Activated CD4-positive, alpha-beta T cell treated with anti-CD3 and anti-CD28 coated beads for 36 hours (primary cell): ENCODE results near the gene PIP4K2B. TPM values are rescaled to one million over a fixed set of nuclear protein-coding genes. Genes with fewer than 3 reads are reported as not detected.
A peak's percentile ranks its signal among the peaks of the same experiment; 100 is the strongest.

ENCODE experiments used
- ATAC-seq: fragments of 200-7000 bp; cut with Tn5 transposase; one replicate; pipeline ENCODE4 v1.10.0; 2021; ENCODE audit warnings: mild to moderate bottlenecking, moderate library complexity
- CTCF ChIA-PET: fragments of 350-600 bp; sonication (Branson Sonifier 250); formaldehyde crosslinking; loops from one replicate; lab custom pipeline; 2021; ENCODE audit warnings: antibody characterized with exemption; lab: Charles Lee
- POLR2A ChIA-PET: fragments of 350-600 bp; sonication (Branson Sonifier 250); formaldehyde crosslinking; loops from one replicate; lab custom pipeline; 2021; ENCODE audit warnings: antibody characterized with exemption, inconsistent platforms; lab: Charles Lee
- DNase-seq: peaks from one replicate; pipeline ENCODE4 v3.0.0-alpha.2; 2020
- H3K27ac Mint-ChIP-seq: one replicate; pipeline ENCODE4 v1.8.0; 2021; ENCODE audit warnings: mixed read lengths
- H3K27me3 Mint-ChIP-seq: one replicate; pipeline ENCODE4 v1.8.0; 2021; ENCODE audit warnings: mixed read lengths
- H3K36me3 Mint-ChIP-seq: one replicate; pipeline ENCODE4 v1.8.0; 2021; ENCODE audit warnings: low read depth, mixed read lengths
- H3K4me1 Mint-ChIP-seq: one replicate; pipeline ENCODE4 v1.8.0; 2021; ENCODE audit warnings: mixed read lengths
- H3K4me3 Mint-ChIP-seq: one replicate; pipeline ENCODE4 v1.8.0; 2021; ENCODE audit warnings: mild to moderate bottlenecking, moderate library complexity, mixed read lengths
- H3K9me3 Mint-ChIP-seq: one replicate; pipeline ENCODE4 v1.8.0; 2021; ENCODE audit warnings: low read depth, mixed read lengths
- intact Hi-C, 2 experiments: fragments of 100-400 bp; cut with DNase I in 1 of 2; cut with micrococcal nuclease in 1 of 2; formaldehyde crosslinking; loops; one replicate each; pipeline versions ENCODE4 v1.14.2 to v1.15.1; 2022 to 2024; cut with DNase I, micrococcal nuclease
- total RNA-seq, 2 experiments: library from RNA; stranded (reverse); gene quantifications; one replicate each; pipeline ENCODE4 v1.2.3, GENCODE V29; 2021

Gene PIP4K2B
- total RNA-seq, 2 experiments from 2014 or later, result 36.3 to 41.6 TPM

DNA sequence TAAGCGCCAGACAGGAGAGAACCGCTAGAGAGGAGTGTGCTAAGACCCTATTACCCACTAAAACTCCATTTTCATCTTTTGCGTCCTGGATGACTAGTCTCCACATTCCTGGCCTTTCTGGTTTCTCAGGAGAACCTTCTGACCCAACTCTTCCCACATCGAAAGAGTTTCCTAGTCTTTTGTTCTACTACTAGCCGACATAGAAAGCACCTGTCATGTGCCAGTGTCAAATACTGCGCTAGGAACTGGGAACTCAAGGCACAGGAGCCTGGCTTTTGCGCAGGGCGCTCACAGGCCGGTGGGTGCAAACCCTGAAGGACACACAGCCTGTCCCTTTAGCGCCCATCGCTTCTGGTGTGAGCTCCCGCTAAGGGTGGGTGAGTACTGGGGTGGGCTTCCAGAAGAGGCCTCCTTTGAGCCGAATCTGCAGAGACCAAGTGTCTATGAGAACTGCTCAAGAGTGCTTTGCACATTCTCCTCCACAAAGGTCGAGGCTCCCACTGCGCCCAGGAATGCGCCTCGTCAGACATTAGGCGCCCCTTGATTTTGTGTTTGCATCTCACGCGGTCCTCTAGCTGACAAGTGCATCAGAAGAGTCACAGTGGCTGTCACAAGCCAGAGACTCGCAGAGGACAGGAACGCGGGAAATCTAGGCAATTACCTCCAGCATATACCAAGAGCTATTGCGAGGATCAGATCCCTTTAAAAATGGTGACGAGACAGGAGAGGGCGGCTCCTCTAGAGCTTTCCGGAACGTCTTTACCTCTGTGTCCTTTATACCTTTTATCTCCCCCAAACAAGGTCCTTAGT lies 48.8 kb downstream of the PIP4K2B start:
- ChIA-PET POLR2A (interaction anchor here (0.7 kb wide), 1 partner anchor 49 kb away, joined by 3 read pairs; no protein-coding TSS in a partner anchor), CTCF (interaction anchor here (0.7 to 2.8 kb wide), 4 partner anchors 21 to 192 kb away, joined by 3 to 20 read pairs (median 7); partner anchors contain the start of gene EPOP)
- intact Hi-C loops, result loop anchor here in 1 of 2 experiments (1.0 to 5.0 kb wide), 5 partner anchors 16 to 404 kb away; partner anchors contain the start of genes LASP1 and RPL23
- peak overlapping the region; percentile 99 for H3K27ac Mint-ChIP-seq
- peaks cover 20% of the 10 kb centered on the region for H3K36me3 Mint-ChIP-seq
- H3K4me3 Mint-ChIP-seq, result peak overlapping the region; percentile 93
- H3K4me1 Mint-ChIP-seq, result peaks cover 47% of the 10 kb centered on the region
- H3K9me3 Mint-ChIP-seq, result no peaks in the 10 kb centered on the region
- H3K27me3 Mint-ChIP-seq, result peaks cover 34% of the 10 kb centered on the region
- ATAC-seq, result no peak
- DNase-seq, result peak; percentile 45

- H3K36me3 Mint-ChIP-seq, result peaks cover 19% of the 10 kb centered on the region
- peaks cover 34% of the 10 kb centered on the region for H3K27me3 Mint-ChIP-seq
- intact Hi-C loops, result loop anchor here in 1 of 2 experiments (2.0 to 5.0 kb wide), 4 partner anchors 15 to 193 kb away; partner anchors contain the start of genes LASP1 and RPL23
- H3K4me1 Mint-ChIP-seq, result peaks cover 47% of the 10 kb centered on the region
- no peak for ATAC-seq
- ChIA-PET CTCF (interaction anchor here (2.8 kb wide), 1 partner anchor 74 kb away, joined by 20 read pairs; the partner anchor contains the start of gene EPOP), POLR2A (no interaction called here)
- no peaks in the 10 kb centered on the region for H3K9me3 Mint-ChIP-seq
- no peak overlapping the region for H3K27ac Mint-ChIP-seq
- peak overlapping the region; percentile 93 for H3K4me3 Mint-ChIP-seq
- DNase-seq, result no peak
Measured at GRCh38 chr17:38750044-38750311, 49.4 kb downstream of the PIP4K2B start.

DNA sequence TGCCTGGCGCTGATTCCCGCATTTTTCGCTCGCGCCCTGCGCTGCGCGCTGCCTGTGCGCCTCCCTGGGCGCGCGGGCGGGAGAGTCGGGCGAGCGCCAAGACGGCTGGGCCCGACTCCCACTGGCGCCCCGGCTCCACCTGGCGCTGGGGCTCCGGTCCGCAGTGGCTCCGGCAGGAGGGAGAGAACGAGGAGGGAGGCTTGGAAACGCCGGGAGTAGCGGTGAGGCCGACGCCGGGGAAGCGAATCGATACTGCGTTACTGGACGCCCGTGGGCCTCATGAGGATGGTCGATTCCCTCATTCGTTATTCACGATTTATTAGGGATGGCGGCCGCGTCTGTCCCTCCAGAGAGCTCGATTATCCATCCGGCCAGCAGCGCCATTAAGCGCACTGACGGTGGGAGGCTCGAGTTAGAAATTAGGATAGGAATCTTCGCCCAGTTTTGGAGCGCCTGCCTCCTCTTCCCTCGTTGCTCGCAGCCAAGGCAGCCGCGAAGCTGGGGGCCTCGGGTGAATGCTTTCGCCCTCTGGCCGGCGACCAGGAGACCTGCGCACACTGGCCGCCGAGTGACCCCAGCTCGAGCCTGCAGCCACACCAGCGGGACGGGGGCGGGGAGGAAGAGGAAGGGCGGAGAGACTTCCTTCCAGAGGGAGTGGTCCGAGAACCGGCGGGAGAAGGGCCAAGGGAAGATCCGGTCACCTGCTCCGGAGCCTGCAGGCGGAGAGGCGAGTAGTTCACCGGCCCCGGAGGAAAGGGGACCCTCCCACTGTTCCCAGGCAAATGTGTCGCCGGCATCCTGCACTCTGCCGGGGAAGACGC lies 49.9 kb downstream of the PIP4K2B start:
- peaks cover 36% of the 10 kb centered on the region for H3K27me3 Mint-ChIP-seq
- POLR2A ChIA-PET, result no interaction called here
- DNase-seq, result peak; percentile 33
- peaks cover 44% of the 10 kb centered on the region for H3K4me1 Mint-ChIP-seq
- H3K4me3 Mint-ChIP-seq, result peak overlapping the region; percentile 93
- peaks cover 16% of the 10 kb centered on the region for H3K36me3 Mint-ChIP-seq
- H3K9me3 Mint-ChIP-seq, result no peaks in the 10 kb centered on the region
- ATAC-seq, result no peak
- CTCF ChIA-PET, result no interaction called here
- no peak overlapping the region for H3K27ac Mint-ChIP-seq
- intact Hi-C loops, result loop anchor here in 1 of 2 experiments (2.0 to 5.0 kb wide), 4 partner anchors 15 to 192 kb away; partner anchors contain the start of genes LASP1 and RPL23

DNA sequence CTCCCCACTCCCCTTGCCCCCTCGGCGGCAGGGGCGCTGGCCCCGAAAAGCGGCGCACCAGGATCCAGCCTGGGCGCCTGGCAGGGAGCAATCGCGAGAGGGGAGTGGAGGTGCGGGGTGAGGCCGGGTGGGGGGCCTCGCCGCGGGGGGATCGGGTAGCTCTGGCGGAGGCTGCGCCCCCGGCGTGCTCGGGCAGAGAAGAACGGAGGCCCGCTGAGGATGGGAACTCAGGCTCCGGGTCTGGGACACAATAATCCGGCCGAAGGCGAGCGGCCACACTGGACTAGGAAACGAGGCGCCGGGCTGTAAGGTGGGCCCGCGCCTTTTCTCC lies 50.5 kb downstream of the PIP4K2B start:
- DNase-seq (no peak), ATAC-seq (no peak)
- Mint-ChIP-seq H3K4me1 (peaks cover 38% of the 10 kb centered on the region), H3K27ac (no peak overlapping the region), H3K4me3 (peak overlapping the region; percentile 93), H3K9me3 (no peaks in the 10 kb centered on the region), H3K27me3 (peaks cover 36% of the 10 kb centered on the region), H3K36me3 (peaks cover 13% of the 10 kb centered on the region)
- ChIA-PET CTCF (no interaction called here), POLR2A (no interaction called here)
- intact Hi-C loops, result no loop called here

GRCh38 chr17:38748149-38748891 lies 51.0 kb downstream of the PIP4K2B start, which contains the start of gene PCGF2:
TSS of gene PCGF2 (minus strand) at chr17:38748336. CDS start at chr17:38740402, 7,934 bp downstream.
- Mint-ChIP-seq H3K27ac (no peak within 1 kb of the TSS), H3K27me3 (peaks cover 36% of the 10 kb centered on the region), H3K4me1 (peaks cover 34% of the 10 kb centered on the region), H3K9me3 (no peaks in the 10 kb centered on the region), H3K4me3 (peak within 1 kb of the TSS; percentile 93), H3K36me3 (peaks cover 8% of the 10 kb centered on the region)
- intact Hi-C loops, result no loop called here
- CTCF ChIA-PET, result no interaction called here
- ATAC-seq (no peak), DNase-seq (peak; percentile 51)
- POLR2A ChIA-PET, result interaction anchor here (0.7 kb wide), 1 partner anchor 148 kb away, joined by 3 read pairs; no protein-coding TSS in a partner anchor

DNA sequence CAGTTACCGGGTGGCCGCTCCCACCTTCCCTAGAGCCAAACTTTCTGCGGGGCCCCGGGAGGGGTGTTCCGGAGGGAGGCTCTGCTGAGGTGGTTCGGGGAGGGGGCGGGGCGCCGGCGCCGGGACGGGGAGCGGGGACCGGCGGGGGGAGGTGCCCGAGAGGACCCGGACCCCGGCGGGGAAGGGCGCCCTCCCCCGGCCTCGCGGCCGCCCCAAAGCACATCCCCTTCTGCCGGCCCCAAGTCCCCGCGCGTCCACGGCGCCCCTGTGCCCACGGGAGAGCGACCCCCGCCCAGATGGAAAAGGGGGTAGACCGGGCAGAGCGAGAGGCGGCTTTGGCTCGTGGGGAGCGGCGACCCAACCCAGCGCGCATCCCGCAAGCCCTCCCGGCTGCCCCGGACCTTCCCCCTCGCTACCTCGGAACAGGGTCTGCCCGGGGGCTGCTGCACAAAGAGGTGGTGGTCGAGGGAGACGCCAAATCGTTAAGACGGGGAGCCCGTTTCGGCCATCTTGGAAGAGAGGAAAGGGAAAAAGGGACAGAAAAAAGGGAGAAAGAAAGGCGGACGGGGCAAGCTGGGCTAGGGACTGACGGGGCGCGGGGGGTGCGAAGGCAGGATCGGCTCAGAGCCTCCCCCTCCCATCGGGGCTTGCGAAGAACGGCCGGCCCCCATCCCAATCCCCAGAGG lies 51.8 kb downstream of the PIP4K2B start:
- CTCF ChIA-PET, result no interaction called here
- Mint-ChIP-seq H3K9me3 (no peaks in the 10 kb centered on the region), H3K4me1 (peaks cover 33% of the 10 kb centered on the region), H3K27me3 (peaks cover 36% of the 10 kb centered on the region), H3K36me3 (peaks cover 4% of the 10 kb centered on the region), H3K27ac (no peak overlapping the region), H3K4me3 (peak overlapping the region; percentile 64)
- intact Hi-C loops, result loop anchor here in 1 of 2 experiments (1.0 kb wide), 1 partner anchor 17 kb away; the partner anchor contains the start of gene CISD3
- POLR2A ChIA-PET, result interaction anchor here (0.7 kb wide), 1 partner anchor 147 kb away, joined by 3 read pairs; no protein-coding TSS in a partner anchor
- ATAC-seq, result no peak
- DNase-seq, result peak; percentile 52

GRCh38 chr17:38746849-38747462 lies 52.4 kb downstream of the PIP4K2B start:
- intact Hi-C loops, result loop anchor here in 1 of 2 experiments (1.0 kb wide), 1 partner anchor 17 kb away; the partner anchor contains the start of gene CISD3
- no peak overlapping the region for H3K27ac Mint-ChIP-seq

GRCh38 chr17:38746004-38746848 lies 53.1 kb downstream of the PIP4K2B start:
- intact Hi-C loops, result no loop called here
- Mint-ChIP-seq H3K4me1 (peaks cover 25% of the 10 kb centered on the region), H3K27ac (no peak overlapping the region), H3K9me3 (no peaks in the 10 kb centered on the region), H3K27me3 (peaks cover 34% of the 10 kb centered on the region), H3K4me3 (peak overlapping the region; percentile 28), H3K36me3 (no peaks in the 10 kb centered on the region)
- DNase-seq (no peak), ATAC-seq (no peak)
- ChIA-PET CTCF (interaction anchor here (1.2 to 1.6 kb wide), 3 partner anchors 11 to 69 kb away, joined by 4 to 8 read pairs (median 7); no protein-coding TSS in a partner anchor), POLR2A (interaction anchor here (0.7 kb wide), 1 partner anchor 45 kb away, joined by 3 read pairs; no protein-coding TSS in a partner anchor)

More at GRCh38 chr17:38746849-38747462, 52.4 kb downstream of the PIP4K2B start:
- ChIA-PET POLR2A (no interaction called here), CTCF (interaction anchor here (1.4 to 1.6 kb wide), 2 partner anchors 11 to 16 kb away, joined by 7 to 8 read pairs; no protein-coding TSS in a partner anchor)
- peaks cover 31% of the 10 kb centered on the region for H3K4me1 Mint-ChIP-seq
- H3K9me3 Mint-ChIP-seq, result no peaks in the 10 kb centered on the region
- ATAC-seq (no peak), DNase-seq (no peak)
- peak overlapping the region; percentile 28 for H3K4me3 Mint-ChIP-seq
- H3K27me3 Mint-ChIP-seq, result peaks cover 36% of the 10 kb centered on the region
- H3K36me3 Mint-ChIP-seq, result peaks cover 3% of the 10 kb centered on the region

GRCh38 chr17:38745545-38745944 lies 53.8 kb downstream of the PIP4K2B start:
- Mint-ChIP-seq H3K9me3 (no peaks in the 10 kb centered on the region), H3K4me1 (peaks cover 19% of the 10 kb centered on the region), H3K4me3 (no peak overlapping the region), H3K27me3 (peaks cover 28% of the 10 kb centered on the region), H3K36me3 (no peaks in the 10 kb centered on the region), H3K27ac (no peak overlapping the region)
- POLR2A ChIA-PET, result interaction anchor here (0.7 kb wide), 2 partner anchors 44 to 91 kb away, joined by 3 to 5 read pairs; no protein-coding TSS in a partner anchor
- intact Hi-C loops, result no loop called here
- CTCF ChIA-PET, result interaction anchor here (1.2 to 1.6 kb wide), 3 partner anchors 10 to 68 kb away, joined by 4 to 8 read pairs (median 7); no protein-coding TSS in a partner anchor
- ATAC-seq (no peak), DNase-seq (no peak)
